ENCODE results near the gene GJB4. TPM values are rescaled to one million over a fixed set of nuclear protein-coding genes. Genes with fewer than 3 reads are reported as not detected.

The GJB4 gene
- polyA plus RNA-seq, 1 donor from 2014 or later: not detected

DNA sequence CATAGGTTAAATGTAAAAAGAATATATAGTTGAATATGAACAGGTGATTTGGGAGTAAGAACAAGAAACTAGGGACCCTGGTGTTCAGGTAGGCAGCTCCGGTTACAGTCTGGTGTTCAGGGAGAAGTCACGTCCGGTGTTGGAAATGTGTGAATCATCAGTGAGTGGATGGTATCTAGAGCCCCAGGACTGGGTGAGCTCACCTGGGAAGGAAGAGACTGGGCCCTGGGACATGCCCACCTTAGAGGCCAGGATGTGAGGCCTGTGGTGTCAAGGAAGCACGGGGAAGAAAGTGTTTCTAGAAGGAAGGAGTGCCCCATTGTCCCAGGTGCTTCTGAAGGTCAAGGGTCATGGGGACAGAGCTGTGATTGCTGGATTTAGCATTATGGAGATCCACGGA is 20.0 kb downstream of the GJB4 start:
- no peaks in the 10 kb centered on the region for H3F3A ChIP-seq (ENCODE audit: insufficient read depth, low read length, poor library complexity, severe bottlenecking)
- no peak overlapping the region for H3K27ac ChIP-seq (ENCODE audit: low read length)
- H3K79me2 ChIP-seq (replicated peaks; ENCODE audit: insufficient read depth, low read length): no peaks in the 10 kb centered on the region
- H3K4me3 ChIP-seq (ENCODE audit: low read length): no peak overlapping the region
- no peak overlapping the region for H3K4me2 ChIP-seq (ENCODE audit: low read length)
- TF ChIP-seq, protein P1, sequence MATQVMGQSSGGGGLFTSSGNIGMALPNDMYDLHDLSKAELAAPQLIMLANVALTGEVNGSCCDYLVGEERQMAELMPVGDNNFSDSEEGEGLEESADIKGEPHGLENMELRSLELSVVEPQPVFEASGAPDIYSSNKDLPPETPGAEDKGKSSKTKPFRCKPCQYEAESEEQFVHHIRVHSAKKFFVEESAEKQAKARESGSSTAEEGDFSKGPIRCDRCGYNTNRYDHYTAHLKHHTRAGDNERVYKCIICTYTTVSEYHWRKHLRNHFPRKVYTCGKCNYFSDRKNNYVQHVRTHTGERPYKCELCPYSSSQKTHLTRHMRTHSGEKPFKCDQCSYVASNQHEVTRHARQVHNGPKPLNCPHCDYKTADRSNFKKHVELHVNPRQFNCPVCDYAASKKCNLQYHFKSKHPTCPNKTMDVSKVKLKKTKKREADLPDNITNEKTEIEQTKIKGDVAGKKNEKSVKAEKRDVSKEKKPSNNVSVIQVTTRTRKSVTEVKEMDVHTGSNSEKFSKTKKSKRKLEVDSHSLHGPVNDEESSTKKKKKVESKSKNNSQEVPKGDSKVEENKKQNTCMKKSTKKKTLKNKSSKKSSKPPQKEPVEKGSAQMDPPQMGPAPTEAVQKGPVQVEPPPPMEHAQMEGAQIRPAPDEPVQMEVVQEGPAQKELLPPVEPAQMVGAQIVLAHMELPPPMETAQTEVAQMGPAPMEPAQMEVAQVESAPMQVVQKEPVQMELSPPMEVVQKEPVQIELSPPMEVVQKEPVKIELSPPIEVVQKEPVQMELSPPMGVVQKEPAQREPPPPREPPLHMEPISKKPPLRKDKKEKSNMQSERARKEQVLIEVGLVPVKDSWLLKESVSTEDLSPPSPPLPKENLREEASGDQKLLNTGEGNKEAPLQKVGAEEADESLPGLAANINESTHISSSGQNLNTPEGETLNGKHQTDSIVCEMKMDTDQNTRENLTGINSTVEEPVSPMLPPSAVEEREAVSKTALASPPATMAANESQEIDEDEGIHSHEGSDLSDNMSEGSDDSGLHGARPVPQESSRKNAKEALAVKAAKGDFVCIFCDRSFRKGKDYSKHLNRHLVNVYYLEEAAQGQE (IDR thresholded peaks at IDR 0.05; ENCODE audit: borderline replicate concordance): no peak
- TF ChIP-seq, protein P2, sequence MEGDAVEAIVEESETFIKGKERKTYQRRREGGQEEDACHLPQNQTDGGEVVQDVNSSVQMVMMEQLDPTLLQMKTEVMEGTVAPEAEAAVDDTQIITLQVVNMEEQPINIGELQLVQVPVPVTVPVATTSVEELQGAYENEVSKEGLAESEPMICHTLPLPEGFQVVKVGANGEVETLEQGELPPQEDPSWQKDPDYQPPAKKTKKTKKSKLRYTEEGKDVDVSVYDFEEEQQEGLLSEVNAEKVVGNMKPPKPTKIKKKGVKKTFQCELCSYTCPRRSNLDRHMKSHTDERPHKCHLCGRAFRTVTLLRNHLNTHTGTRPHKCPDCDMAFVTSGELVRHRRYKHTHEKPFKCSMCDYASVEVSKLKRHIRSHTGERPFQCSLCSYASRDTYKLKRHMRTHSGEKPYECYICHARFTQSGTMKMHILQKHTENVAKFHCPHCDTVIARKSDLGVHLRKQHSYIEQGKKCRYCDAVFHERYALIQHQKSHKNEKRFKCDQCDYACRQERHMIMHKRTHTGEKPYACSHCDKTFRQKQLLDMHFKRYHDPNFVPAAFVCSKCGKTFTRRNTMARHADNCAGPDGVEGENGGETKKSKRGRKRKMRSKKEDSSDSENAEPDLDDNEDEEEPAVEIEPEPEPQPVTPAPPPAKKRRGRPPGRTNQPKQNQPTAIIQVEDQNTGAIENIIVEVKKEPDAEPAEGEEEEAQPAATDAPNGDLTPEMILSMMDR (IDR thresholded peaks at IDR 0.05; ENCODE audit: poor library complexity, severe bottlenecking): no peak
- no peak for TF ChIP-seq RAD21 (conservative IDR thresholded peaks at IDR 0.05)
- TF ChIP-seq EP300 (conservative IDR thresholded peaks at IDR 0.05; ENCODE audit: poor library complexity, severe bottlenecking): no peak
- no peak for TF ChIP-seq SMC3 (conservative IDR thresholded peaks at IDR 0.05; ENCODE audit: poor library complexity)
- TF ChIP-seq POLR2AphosphoS5 (IDR thresholded peaks at IDR 0.05): no peak
- TF ChIP-seq MXI1 (conservative IDR thresholded peaks at IDR 0.05; ENCODE audit: poor library complexity, severe bottlenecking): no peak
- TF ChIP-seq TAF1 (IDR thresholded peaks at IDR 0.05; ENCODE audit: low read depth): no peak
- no peak for TF ChIP-seq EZH2 (IDR thresholded peaks at IDR 0.05; ENCODE audit: borderline replicate concordance, insufficient read depth, low read length, poor library complexity, severe bottlenecking)
- peaks cover 44% of the 10 kb centered on the region for H3K27me3 ChIP-seq (ENCODE audit: insufficient read depth, low read depth, low read length)
- H2AFZ ChIP-seq (ENCODE audit: low read depth, low read length): no peak overlapping the region
- no peaks in the 10 kb centered on the region for H3K9me2 ChIP-seq (ENCODE audit: insufficient read depth, low read length)
- no peak overlapping the region for H3K9ac ChIP-seq (ENCODE audit: low read length)
- no peaks in the 10 kb centered on the region for H4K20me1 ChIP-seq (ENCODE audit: insufficient read depth)
- H3K9me3 ChIP-seq (ENCODE audit: low read length): no peaks in the 10 kb centered on the region
- no peaks in the 10 kb centered on the region for H3K36me3 ChIP-seq (ENCODE audit: insufficient read depth, low read length)

DNA sequence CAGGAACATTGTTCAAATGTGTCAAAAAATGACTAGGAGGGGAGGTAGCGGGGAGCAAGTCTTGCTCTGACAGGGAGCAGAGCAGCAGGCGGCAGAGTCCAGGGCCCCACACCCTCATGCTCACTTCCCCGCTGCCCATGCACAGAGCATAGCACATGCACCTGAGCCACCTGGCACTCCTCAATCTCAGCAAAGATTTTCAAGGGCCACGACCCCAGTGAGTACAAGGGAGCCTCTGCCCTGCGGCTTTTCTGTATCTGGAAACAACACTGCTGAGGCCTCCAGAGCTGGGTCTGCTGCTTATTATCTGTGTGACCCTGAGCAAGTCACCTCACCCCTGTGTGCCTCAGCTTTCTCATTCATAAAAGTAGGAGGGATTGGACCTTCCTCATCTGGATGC is 20.4 kb downstream of the GJB4 start:
- H3K36me3 ChIP-seq (ENCODE audit: insufficient read depth, low read length): no peaks in the 10 kb centered on the region
- H3K27ac ChIP-seq (ENCODE audit: low read length): no peak overlapping the region
- H3K4me2 ChIP-seq (ENCODE audit: low read length): no peak overlapping the region
- H3K9me2 ChIP-seq (ENCODE audit: insufficient read depth, low read length): no peaks in the 10 kb centered on the region
- no peaks in the 10 kb centered on the region for H3K79me2 ChIP-seq (replicated peaks; ENCODE audit: insufficient read depth, low read length)
- H3K27me3 ChIP-seq (ENCODE audit: insufficient read depth, low read depth, low read length): peaks cover 44% of the 10 kb centered on the region
- no peak overlapping the region for H3K4me3 ChIP-seq (ENCODE audit: low read length)
- no peaks in the 10 kb centered on the region for H3K9me3 ChIP-seq (ENCODE audit: low read length)
- H2AFZ ChIP-seq (ENCODE audit: low read depth, low read length): no peak overlapping the region
- no peak overlapping the region for H3K9ac ChIP-seq (ENCODE audit: low read length)
- TF ChIP-seq, protein P1 (IDR thresholded peaks at IDR 0.05; ENCODE audit: borderline replicate concordance): no peak
- TF ChIP-seq POLR2AphosphoS5 (IDR thresholded peaks at IDR 0.05) (no peak), SMC3 (conservative IDR thresholded peaks at IDR 0.05; ENCODE audit: poor library complexity) (no peak), RAD21 (conservative IDR thresholded peaks at IDR 0.05) (no peak), MXI1 (conservative IDR thresholded peaks at IDR 0.05; ENCODE audit: poor library complexity, severe bottlenecking) (no peak), EP300 (conservative IDR thresholded peaks at IDR 0.05; ENCODE audit: poor library complexity, severe bottlenecking) (no peak), TAF1 (IDR thresholded peaks at IDR 0.05; ENCODE audit: low read depth) (no peak), EZH2 (IDR thresholded peaks at IDR 0.05; ENCODE audit: borderline replicate concordance, insufficient read depth, low read length, poor library complexity, severe bottlenecking) (no peak)
- TF ChIP-seq, protein P2 (IDR thresholded peaks at IDR 0.05; ENCODE audit: poor library complexity, severe bottlenecking): no peak
- no peaks in the 10 kb centered on the region for H4K20me1 ChIP-seq (ENCODE audit: insufficient read depth)
- H3F3A ChIP-seq (ENCODE audit: insufficient read depth, low read length, poor library complexity, severe bottlenecking): no peaks in the 10 kb centered on the region
